Activated naive CD4-positive, alpha-beta T cell treated with anti-CD3 and anti-CD28 coated beads, Interleukin-2, amount 50 U/mL, for 72 hours (primary cell): ENCODE measurements around the gene ZNF160. TPM values are rescaled to one million over a fixed set of nuclear protein-coding genes. Genes with fewer than 3 reads are reported as not detected.
"Not testable (repeated sequence)": the region's sequence is repeated elsewhere in the genome, so short reads cannot be mapped to it uniquely, and the experiment has no call there.

Experiments used
- ATAC-seq, 2 donors: fragments of 150-1000 bp; cut with Tn5 transposase; 2 replicates each; pipeline ENCODE4 v1.10.0; 2021; ENCODE audit warnings: mild to moderate bottlenecking in 2 of 2, moderate library complexity in 2 of 2
- DNase-seq, 2 donors: peaks; one replicate each; pipeline ENCODE4 v3.0.0; 2021 to 2022; ENCODE audit warnings: low spot score in 2 of 2
- H3K27ac Mint-ChIP-seq, 2 donors: one replicate each; pipeline ENCODE4 v1.8.0; 2022; ENCODE audit warnings: mild to moderate bottlenecking in 2 of 2, mixed read lengths in 2 of 2
- H3K36me3 Mint-ChIP-seq, 2 donors: one replicate each; pipeline ENCODE4 v1.8.0; 2022; ENCODE audit warnings: mixed read lengths in 2 of 2
- H3K9me3 Mint-ChIP-seq, 2 donors: one replicate each; pipeline ENCODE4 v1.8.0; 2022; ENCODE audit warnings: mixed read lengths in 2 of 2
- total RNA-seq, 2 donors: library from RNA; stranded (reverse); gene quantifications; one replicate each; pipeline ENCODE4 v1.2.3, GENCODE V29; 2022

ZNF160 gene
- total RNA-seq, 2 donors from 2014 or later = 32.7 to 54.8 TPM

DNA sequence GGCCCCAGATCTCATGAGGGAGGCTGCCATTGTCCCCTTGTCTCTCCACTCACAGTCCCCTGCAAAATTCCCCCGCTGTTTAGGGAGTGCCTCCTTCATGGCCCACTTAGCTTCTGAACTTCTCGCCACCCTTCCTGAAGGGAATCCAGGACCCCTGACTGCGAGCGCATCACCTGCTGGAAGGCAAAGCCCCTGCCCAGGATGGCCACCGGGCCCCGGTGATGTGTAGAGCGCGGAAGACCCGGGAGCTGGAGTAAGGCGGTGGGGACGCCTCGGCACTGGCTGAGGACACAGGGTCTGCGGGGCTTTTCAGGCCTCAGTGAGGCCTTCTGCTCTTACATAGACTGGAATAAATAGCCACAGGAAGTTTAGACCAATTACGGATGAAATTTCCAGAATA is 4.7 kb downstream of the ZNF160 start:
- not testable (repeated sequence) for DNase-seq, ATAC-seq, H3K27ac Mint-ChIP-seq
- peaks cover 4 to 35% of the 10 kb centered on the region in 2 donors for H3K9me3 Mint-ChIP-seq
- peaks cover 44 to 82% of the 10 kb centered on the region in 2 donors for H3K36me3 Mint-ChIP-seq

- DNase-seq, ATAC-seq, H3K27ac Mint-ChIP-seq: not testable (repeated sequence)
- Mint-ChIP-seq H3K36me3 (peaks cover 48 to 84% of the 10 kb centered on the region in 2 donors), H3K9me3 (peaks cover 4 to 30% of the 10 kb centered on the region in 2 donors)
Observed at GRCh38 chr19:53096982-53097690, 6.1 kb downstream of the ZNF160 start.

DNA sequence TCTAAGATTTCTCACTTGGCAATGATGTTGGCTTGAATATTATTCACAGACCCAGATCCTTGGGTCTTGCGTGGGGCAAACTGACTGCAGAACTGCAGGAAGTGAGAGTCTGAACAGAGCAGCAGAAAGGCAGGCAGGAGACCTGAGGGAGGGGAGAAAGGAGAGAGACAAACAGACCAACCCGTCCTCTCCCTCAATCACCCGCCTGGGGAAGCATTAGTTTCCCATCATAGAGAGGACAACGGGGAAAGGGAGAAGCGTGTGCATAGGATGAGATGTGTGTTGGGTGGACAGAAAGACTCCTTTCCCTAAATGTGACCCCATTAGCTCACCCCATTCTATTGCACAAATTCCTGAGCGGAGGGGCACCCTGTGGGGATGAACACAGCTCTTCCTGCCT is 6.6 kb downstream of the ZNF160 start:
- peaks cover 43 to 84% of the 10 kb centered on the region in 2 donors for H3K36me3 Mint-ChIP-seq
- DNase-seq, H3K27ac Mint-ChIP-seq, ATAC-seq: not testable (repeated sequence)
- peaks cover 4 to 29% of the 10 kb centered on the region in 2 donors for H3K9me3 Mint-ChIP-seq

DNA sequence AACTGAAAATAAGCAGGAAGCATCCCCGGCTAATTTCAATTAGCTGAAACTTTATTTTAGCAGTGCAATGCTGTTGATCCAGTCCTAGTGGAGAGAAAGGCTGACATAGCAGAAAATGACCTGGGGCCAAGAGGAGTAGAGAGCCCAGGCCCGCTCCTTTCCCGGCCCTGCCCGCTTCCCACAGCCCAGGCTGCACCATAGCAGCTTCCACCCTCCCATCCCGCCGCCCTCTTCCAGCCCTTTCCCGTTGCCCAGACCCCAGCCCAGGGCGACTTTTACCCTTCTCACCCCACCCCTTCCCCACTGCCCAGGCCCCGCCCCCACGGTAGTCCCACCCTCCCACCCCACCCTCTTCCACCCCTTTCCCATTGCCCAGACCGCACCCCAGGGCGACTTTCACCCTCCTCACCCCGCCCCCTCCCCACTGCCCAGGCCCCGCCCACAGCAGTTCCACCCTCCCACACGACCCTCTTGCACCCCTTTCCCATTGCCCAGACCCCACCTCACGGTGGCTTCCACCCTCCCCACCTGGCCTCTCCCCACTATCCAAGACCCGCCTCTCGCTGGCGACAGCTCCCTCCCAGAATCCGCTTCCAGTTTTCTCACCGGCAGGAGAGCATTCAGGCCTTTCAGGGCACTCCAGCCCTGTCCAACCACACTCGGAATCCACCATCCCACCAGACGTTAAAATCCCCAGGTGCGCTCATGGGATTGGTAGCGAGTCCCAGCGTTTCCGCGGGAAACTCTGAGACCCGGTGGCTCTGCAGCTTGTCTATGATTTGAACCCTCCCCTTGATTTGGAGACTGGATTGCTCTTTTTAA is 8.3 kb downstream of the ZNF160 start:
- H3K9me3 Mint-ChIP-seq = peaks cover 4 to 35% of the 10 kb centered on the region in 2 donors
- no peak for DNase-seq
- H3K36me3 Mint-ChIP-seq = peaks cover 52 to 93% of the 10 kb centered on the region in 2 donors
- peak overlapping the region in 1 of 2 donors; percentile 2 for H3K27ac Mint-ChIP-seq
- no peak for ATAC-seq

DNA sequence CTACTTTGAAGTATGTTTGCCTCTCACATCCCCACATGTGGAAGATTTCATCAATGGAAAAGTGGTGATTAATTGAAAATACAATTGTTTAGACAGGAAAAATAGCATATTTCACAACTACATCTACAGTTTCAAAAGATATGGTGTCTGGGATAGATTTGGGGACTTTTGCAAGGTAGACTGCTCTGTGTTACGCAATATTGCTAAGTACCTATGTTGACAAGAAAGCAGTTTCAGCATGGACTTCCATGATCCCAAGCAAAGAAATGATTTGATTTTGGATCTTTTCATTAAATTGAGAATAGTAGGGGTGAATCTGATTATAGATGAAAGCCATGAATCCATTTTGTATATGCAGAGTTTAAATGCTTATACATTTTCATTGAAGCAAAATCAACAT is 10.5 kb downstream of the ZNF160 start:
- H3K36me3 Mint-ChIP-seq = peaks cover 45 to 93% of the 10 kb centered on the region in 2 donors
- no peak overlapping the region for H3K27ac Mint-ChIP-seq

DNA sequence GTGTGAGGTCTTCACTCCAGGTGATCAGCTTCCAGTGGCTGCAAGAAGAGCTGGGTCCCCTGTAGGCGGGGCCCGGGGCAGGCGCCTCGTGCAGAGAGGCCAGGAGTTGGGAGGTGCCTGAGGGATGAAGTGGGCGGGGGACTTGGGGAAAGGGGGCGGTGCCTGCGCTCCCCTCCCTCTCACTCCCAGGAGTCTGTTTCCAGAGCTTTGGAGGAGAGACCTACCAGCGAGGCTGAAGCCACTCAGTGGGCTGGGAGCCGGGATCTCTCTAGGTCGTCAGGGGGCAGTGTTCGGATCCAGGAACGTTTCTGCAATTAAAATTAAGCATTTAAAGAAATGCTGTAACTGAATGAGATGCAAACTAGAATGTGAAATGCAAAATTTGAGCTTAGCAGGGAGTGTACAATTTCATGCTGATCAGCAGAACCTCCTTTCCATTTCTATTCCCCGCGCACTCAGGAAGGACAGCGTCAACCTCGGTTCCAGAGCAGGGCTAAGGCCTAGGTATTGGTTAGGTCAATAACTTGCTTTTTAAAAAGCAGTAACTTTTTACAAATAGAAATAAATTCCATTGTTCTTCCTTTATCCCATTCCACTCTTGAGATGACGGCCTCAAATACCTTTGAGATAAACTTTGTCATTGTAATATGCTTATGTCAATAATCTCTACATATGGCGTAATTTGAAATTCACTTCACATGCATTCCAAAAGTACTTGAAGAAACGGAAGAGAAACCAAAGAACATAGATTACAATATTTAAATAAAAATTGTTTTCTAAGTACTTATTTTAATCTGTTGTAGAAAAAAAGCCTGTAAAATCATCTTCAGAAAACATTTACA is 11.6 kb downstream of the ZNF160 start:
- DNase-seq = no peak
- no peak overlapping the region for H3K27ac Mint-ChIP-seq
- peaks cover 8 to 38% of the 10 kb centered on the region in 2 donors for H3K9me3 Mint-ChIP-seq
- H3K36me3 Mint-ChIP-seq = peaks cover 44 to 95% of the 10 kb centered on the region in 2 donors
- no peak for ATAC-seq

More for the DNA sequence above, 10.5 kb downstream of the ZNF160 start:
- peaks cover 7 to 35% of the 10 kb centered on the region in 2 donors for H3K9me3 Mint-ChIP-seq
- DNase-seq (no peak), ATAC-seq (no peak)

- Mint-ChIP-seq H3K9me3 (peaks cover 16 to 48% of the 10 kb centered on the region in 2 donors), H3K27ac (peak overlapping the region in 1 of 2 donors; percentile 9), H3K36me3 (peaks cover 69 to 98% of the 10 kb centered on the region in 2 donors)
- DNase-seq (no peak), ATAC-seq (no peak)
Observed at GRCh38 chr19:53088091-53088490, 15.1 kb downstream of the ZNF160 start.

- Mint-ChIP-seq H3K36me3 (peaks cover 68 to 99% of the 10 kb centered on the region in 2 donors), H3K27ac (peak overlapping the region; percentile 3 to 50), H3K9me3 (peaks cover 18 to 50% of the 10 kb centered on the region in 2 donors)
- DNase-seq = no peak
- no peak for ATAC-seq
Observed at GRCh38 chr19:53086949-53087348, 16.3 kb downstream of the ZNF160 start.

GRCh38 chr19:53085496-53085895 is 17.7 kb downstream of the ZNF160 start:
- peaks cover 31 to 55% of the 10 kb centered on the region in 2 donors for H3K9me3 Mint-ChIP-seq
- no peak for ATAC-seq
- no peak for DNase-seq
- H3K27ac Mint-ChIP-seq = no peak overlapping the region
- peaks cover 78 to 99% of the 10 kb centered on the region in 2 donors for H3K36me3 Mint-ChIP-seq

GRCh38 chr19:53082929-53083328 is 20.3 kb downstream of the ZNF160 start:
- no peak for DNase-seq
- Mint-ChIP-seq H3K9me3 (peaks cover 48 to 57% of the 10 kb centered on the region in 2 donors), H3K27ac (no peak overlapping the region), H3K36me3 (peaks cover 87 to 100% of the 10 kb centered on the region in 2 donors)
- no peak for ATAC-seq

DNA sequence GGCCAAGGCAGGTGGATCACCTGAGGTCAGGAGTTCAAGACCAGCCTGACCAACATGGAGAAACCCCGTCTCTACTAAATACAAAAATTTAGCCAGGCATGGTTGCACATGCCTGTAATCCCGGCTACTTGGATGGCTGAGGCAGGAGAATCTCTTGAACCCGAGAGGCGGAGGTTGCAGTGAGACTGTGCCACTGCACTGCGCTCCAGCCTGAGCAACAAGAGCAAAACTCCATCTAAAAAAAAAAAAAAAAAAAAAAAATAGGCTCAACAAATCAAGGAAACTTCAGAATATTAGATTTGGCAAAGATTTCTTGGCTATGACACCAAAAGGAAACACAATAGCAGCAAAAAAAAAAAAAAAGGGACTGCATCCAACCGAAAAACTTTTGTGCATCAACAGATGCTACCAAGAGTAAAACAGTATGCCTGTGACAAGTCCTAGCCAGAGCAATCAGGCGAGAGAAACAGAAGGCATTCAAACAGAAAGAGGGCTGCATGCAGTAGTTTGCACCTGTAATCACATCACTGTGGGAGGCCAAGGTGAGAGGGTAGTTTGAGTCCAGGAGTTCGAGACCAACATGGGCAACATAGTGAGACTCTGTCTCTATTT is 23.8 kb downstream of the ZNF160 start:
- no peak for ATAC-seq
- Mint-ChIP-seq H3K36me3 (peaks cover 89 to 100% of the 10 kb centered on the region in 2 donors), H3K9me3 (peaks cover 52 to 56% of the 10 kb centered on the region in 2 donors), H3K27ac (no peak overlapping the region)
- DNase-seq = no peak

DNA sequence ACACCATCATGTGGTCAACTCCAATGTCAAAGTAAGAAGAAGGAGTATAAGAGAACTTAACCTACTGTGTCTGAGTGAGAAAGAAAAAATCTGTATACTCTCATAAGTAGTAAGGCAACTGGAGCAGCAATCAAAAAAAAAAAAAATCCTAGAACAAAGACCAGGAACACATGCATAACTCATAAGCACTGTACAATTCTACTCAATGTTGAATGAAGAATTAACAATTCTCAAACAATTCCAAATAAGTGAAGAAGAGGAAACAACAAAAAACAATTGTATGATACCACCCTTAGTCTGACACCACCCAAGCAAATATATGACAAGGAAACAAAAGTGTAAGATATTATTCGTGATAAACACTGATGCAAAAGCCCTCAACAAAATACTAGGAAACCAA is 24.6 kb downstream of the ZNF160 start:
- Mint-ChIP-seq H3K9me3 (peaks cover 51 to 54% of the 10 kb centered on the region in 2 donors), H3K36me3 (peaks cover 89 to 100% of the 10 kb centered on the region in 2 donors), H3K27ac (no peak overlapping the region)
- DNase-seq = no peak
- ATAC-seq = no peak

DNA sequence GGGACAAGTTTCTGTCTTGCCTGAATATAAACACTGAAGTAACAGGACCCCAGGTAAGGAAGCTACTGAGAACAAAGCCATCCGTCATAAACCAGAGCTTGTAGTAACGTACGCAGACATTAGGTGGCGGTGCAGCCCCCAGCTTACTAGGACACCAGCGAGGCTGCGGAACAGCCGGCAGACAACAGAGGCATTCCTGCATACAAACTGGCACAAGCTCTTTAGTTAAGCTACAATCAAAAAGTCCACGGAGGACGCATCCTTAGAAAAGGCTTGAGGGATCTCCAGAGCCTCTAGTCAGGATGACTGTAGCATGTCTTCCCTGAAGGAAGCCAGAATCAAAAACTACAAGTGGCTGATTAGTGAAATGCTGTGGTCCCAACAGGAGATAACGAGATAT is 26.2 kb downstream of the ZNF160 start:
- Mint-ChIP-seq H3K36me3 (peaks cover 94 to 100% of the 10 kb centered on the region in 2 donors), H3K9me3 (peaks cover 51 to 55% of the 10 kb centered on the region in 2 donors), H3K27ac (no peak overlapping the region)
- no peak for ATAC-seq
- no peak for DNase-seq

DNA sequence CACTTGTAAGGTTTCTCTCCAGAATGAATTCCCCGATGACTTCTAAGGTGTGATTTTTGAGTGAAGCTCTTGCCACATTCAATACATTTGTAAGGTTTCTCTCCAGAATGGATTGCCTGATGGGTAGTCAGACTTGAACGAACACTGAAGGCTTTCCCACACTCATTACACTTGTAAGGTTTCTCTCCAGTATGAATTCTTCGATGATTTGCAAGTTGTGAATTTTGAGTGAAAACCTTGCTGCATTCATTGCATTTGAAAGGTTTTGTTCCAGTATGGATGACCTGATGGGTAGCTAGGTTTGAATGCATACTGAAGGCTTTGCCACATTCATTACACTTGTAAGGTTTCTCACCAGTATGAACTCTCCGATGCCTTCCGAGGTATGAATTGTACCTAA is 34.4 kb downstream of the ZNF160 start:
- peaks cover 60 to 79% of the 10 kb centered on the region in 2 donors for H3K36me3 Mint-ChIP-seq
- no peak overlapping the region for H3K27ac Mint-ChIP-seq
- ATAC-seq (no peak), DNase-seq (no peak)
- peaks cover 45 to 48% of the 10 kb centered on the region in 2 donors for H3K9me3 Mint-ChIP-seq

DNA sequence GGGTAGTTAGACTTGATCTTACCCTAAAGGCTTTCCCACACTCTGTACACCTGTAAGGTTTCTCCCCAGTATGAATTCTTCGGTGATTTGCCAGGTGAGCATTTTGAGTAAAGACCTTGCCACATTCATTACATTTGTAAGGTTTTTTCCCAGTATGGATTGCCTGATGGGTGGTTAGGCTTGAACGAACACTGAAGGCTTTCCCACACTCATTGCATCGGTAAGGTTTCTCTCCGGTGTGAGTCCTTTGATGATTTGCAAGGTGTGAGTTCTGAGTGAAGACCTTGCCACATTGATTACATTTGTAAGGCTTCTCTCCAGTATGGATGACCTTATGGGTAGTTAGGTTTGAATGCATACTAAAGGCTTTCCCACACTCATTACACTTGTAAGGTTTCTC is 35.0 kb downstream of the ZNF160 start:
- Mint-ChIP-seq H3K27ac (no peak overlapping the region), H3K9me3 (peaks cover 47 to 51% of the 10 kb centered on the region in 2 donors), H3K36me3 (peaks cover 60 to 79% of the 10 kb centered on the region in 2 donors)
- DNase-seq (no peak), ATAC-seq (no peak)
